Thoracic aorta (tissue), 2 donors: Measurements from ENCODE around the gene KIAA0408. TPM values are rescaled to one million over a fixed set of nuclear protein-coding genes. Genes with fewer than 3 reads are reported as not detected.

Source experiments
- ATAC-seq: fragments of 150-250 bp; one replicate; pipeline ENCODE4 v1.8.0; 2017; ENCODE audit warnings: low read depth; ENCODE audit not compliant: insufficient number of reproducible peaks, low FRiP score
- DNase-seq: peaks from one replicate; pipeline ENCODE4 v3.0.0-alpha.2; 2020; ENCODE audit warnings: low spot score
- H3K27ac ChIP-seq, 2 donors: fragments of 200-600 bp; sonication (generic); 1 replicate in 1 of 2; 2 replicates in 1 of 2; pipeline ENCODE4 v1.5.1; 2016; ENCODE audit warnings: mild to moderate bottlenecking in 2 of 2, moderate library complexity in 2 of 2
- H3K27me3 ChIP-seq: fragments of 200-600 bp; sonication (generic); replicated peaks from 2 replicates; pipeline ENCODE4 v1.6.0; 2016; ENCODE audit warnings: mild to moderate bottlenecking; ENCODE audit not compliant: insufficient read depth
- H3K36me3 ChIP-seq: fragments of 200-600 bp; sonication (generic); one replicate; pipeline ENCODE4 v1.5.1; 2016
- H3K4me1 ChIP-seq, 2 donors: fragments of 200-600 bp; sonication (generic); 1 replicate in 1 of 2; 2 replicates in 1 of 2; pipeline versions ENCODE4 v1.5.1 to v1.6.0; 2016; ENCODE audit warnings: low read depth in 2 of 2, mild to moderate bottlenecking in 1 of 2; ENCODE audit not compliant: control insufficient read depth in 1 of 2
- H3K4me3 ChIP-seq: fragments of 200-600 bp; sonication (generic); 2 replicates; pipeline ENCODE4 v1.5.1; 2016; ENCODE audit warnings: mild to moderate bottlenecking
- H3K9me3 ChIP-seq: fragments of 200-600 bp; sonication (generic); 2 replicates; pipeline ENCODE4 v1.5.1; 2016
- total RNA-seq, 2 donors: library from RNA; depleted of rRNA; stranded (reverse); fragments of >200 nt; gene quantifications; one replicate each; pipeline versions ENCODE4 v1.1.0 to v1.2.3, GENCODE V29; 2016
- TF ChIP-seq, protein P1 (sequence below): fragments of 200-600 bp; sonication (generic); IDR thresholded peaks from one replicate; pipeline ENCODE4 v1.5.1; 2019; ENCODE audit warnings: antibody characterized with exemption

Gene KIAA0408
- total RNA-seq, 2 donors from 2014 or later, result 0.68 to 4.7 TPM

DNA sequence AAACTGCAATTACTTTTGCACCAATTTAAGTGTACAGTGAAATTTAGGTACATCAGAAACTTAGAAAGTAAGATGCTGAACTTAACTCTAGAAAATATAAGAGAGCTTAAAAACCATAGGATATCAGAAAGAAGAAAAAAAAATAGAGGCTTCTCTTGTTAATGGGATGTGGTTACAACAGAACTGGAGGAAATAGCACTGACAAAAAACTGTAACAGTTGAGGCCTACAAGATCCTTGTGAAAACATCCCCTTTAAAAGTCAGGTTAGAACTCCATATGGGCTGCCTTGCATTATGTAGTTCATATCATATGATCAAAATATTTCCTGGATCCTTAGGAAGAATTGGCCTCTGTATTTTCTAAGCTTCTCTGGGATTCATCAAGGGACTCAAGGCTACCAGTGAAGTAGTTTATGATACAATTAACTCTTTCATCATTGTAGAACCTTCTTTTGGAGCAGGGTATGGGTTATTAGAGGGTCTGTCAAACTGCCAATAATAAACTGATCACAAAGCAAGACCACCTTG, 35.1 kb upstream of the KIAA0408 start:
- no peak for DNase-seq
- Histone ChIP-seq H3K36me3 (no peaks in the 10 kb centered on the region), H3K4me1 (no peaks in the 10 kb centered on the region)

DNA sequence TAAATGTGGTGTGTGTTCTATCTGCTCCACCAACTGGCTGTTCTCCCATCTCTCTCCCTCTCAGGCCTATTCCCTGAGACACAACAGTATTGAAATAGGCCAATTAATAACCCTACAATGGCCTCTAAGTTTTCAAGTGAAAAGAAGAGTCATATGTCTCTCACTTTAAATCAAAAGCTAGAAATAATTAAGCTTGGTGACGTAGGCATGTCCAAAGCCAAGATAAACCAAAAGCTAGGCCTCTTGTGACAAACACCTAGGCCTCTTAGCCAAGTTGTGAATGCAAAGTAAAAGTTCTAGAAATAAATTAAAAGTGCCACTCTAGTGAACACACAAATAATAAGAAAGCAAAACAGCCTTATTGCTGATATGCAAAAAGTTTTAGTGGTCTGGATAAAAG, 30.1 kb upstream of the KIAA0408 start:
- TF ChIP-seq, protein P1, sequence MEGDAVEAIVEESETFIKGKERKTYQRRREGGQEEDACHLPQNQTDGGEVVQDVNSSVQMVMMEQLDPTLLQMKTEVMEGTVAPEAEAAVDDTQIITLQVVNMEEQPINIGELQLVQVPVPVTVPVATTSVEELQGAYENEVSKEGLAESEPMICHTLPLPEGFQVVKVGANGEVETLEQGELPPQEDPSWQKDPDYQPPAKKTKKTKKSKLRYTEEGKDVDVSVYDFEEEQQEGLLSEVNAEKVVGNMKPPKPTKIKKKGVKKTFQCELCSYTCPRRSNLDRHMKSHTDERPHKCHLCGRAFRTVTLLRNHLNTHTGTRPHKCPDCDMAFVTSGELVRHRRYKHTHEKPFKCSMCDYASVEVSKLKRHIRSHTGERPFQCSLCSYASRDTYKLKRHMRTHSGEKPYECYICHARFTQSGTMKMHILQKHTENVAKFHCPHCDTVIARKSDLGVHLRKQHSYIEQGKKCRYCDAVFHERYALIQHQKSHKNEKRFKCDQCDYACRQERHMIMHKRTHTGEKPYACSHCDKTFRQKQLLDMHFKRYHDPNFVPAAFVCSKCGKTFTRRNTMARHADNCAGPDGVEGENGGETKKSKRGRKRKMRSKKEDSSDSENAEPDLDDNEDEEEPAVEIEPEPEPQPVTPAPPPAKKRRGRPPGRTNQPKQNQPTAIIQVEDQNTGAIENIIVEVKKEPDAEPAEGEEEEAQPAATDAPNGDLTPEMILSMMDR, result no peak
- no peaks in the 10 kb centered on the region for H3K36me3 ChIP-seq
- DNase-seq (no peak), ATAC-seq (no peak)
- H3K4me1 ChIP-seq, result no peaks in the 10 kb centered on the region
- H3K4me3 ChIP-seq, result no peak overlapping the region
- no peaks in the 10 kb centered on the region for H3K27me3 ChIP-seq
- H3K27ac ChIP-seq, result no peak overlapping the region
- no peaks in the 10 kb centered on the region for H3K9me3 ChIP-seq

More for the DNA sequence above, 35.1 kb upstream of the KIAA0408 start:
- no peak overlapping the region for H3K4me3 ChIP-seq
- no peaks in the 10 kb centered on the region for H3K9me3 ChIP-seq
- ATAC-seq, result no peak
- TF ChIP-seq, protein P1, result no peak
- no peak overlapping the region for H3K27ac ChIP-seq
- no peaks in the 10 kb centered on the region for H3K27me3 ChIP-seq

DNA sequence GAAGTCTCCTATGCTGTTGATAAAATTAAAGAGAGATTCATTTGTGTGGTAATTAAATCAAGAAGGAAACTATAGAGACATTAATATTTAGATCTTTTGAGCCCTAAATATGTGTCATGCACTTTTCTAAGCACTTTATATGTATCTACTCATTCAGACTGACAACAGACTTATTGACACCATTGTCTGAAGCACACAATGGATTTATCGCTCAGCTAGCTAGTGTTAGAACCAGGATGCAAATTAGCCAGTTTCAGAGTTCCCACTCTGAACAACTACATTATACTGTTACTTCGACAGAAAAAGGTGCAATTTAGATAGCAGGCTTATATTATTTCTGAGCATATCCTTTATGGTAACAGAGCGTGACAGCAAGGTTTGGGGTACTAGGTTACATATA, 27.7 kb upstream of the KIAA0408 start:
- ATAC-seq, result no peak

DNA sequence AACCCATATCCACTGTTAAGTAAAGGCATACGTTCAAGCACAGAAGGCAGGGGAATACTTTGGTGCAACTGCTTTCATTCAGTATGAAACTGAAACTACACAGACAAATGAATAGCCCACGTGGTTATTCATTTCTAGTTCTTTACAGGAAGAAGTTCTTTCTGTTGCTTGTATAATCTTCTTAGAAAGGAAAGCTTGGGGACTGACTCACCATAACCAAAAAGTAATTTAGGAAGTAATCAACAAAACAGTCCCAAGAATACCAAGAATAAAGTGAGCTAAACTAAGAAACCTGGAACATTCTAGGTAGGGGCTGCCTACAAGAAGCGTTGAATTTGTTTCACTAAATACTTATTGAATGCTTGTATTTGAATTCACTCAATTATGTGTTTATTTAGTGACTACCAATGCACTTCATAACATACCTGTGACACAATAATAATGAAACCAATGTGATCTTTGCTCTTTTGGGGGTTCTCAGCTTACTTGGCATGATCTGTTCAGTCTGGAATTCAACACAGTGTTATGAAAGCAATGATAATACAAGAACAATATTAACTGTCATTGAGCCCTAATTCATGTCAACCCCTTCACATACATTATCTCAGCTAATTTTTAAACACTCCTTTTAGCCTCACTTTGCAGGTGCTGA, 25.1 kb upstream of the KIAA0408 start:
- peak overlapping the region; percentile 34 for H3K4me3 ChIP-seq
- ATAC-seq, result no peak

More for the DNA sequence above, 27.7 kb upstream of the KIAA0408 start:
- no peaks in the 10 kb centered on the region for H3K36me3 ChIP-seq
- TF ChIP-seq, protein P1, result no peak
- DNase-seq, result no peak
- no peaks in the 10 kb centered on the region for H3K9me3 ChIP-seq
- no peak overlapping the region for H3K27ac ChIP-seq
- H3K27me3 ChIP-seq, result no peaks in the 10 kb centered on the region
- H3K4me3 ChIP-seq, result no peak overlapping the region
- peaks cover 0 to 5% of the 10 kb centered on the region in 2 donors for H3K4me1 ChIP-seq

DNA sequence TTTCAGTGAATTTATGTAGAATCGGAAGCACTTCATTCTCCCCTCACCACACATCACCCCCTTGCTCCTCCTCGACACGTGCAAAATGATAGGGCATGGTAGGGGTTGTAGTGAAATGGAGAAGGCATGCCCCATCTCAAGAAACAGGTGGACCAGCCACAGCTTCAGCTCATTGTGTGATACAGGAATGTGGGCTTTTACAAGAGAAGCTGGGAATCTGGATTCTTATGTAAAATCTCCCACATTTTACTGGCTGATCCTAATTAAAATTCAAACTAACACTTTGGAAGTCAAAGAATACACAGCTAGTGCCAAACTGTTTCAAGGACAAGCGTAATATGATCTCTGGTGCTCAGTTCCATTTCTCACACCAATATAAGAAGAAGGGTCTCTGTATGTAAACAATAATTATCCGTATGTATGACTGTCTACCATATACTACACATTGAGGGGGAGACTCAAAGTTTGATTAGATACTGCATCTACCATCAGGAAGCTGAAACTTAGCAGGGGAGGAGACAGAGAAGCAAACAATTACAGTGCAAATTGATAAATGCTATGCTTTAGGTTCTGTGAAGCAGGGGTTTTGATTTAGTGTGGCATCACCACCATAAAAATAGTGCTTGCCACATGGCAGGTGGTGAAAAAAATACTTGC, 24.3 kb upstream of the KIAA0408 start:
- DNase-seq, result no peak
- TF ChIP-seq, protein P1, result no peak
- Histone ChIP-seq H3K27me3 (no peaks in the 10 kb centered on the region), H3K4me1 (peaks cover 0 to 14% of the 10 kb centered on the region in 2 donors), H3K36me3 (no peaks in the 10 kb centered on the region), H3K9me3 (no peaks in the 10 kb centered on the region), H3K4me3 (peak overlapping the region; percentile 34), H3K27ac (no peak overlapping the region)
- ATAC-seq, result no peak

More for the DNA sequence above, 25.1 kb upstream of the KIAA0408 start:
- Histone ChIP-seq H3K27ac (no peak overlapping the region), H3K27me3 (no peaks in the 10 kb centered on the region), H3K9me3 (no peaks in the 10 kb centered on the region), H3K4me1 (peaks cover 0 to 14% of the 10 kb centered on the region in 2 donors), H3K36me3 (no peaks in the 10 kb centered on the region)
- TF ChIP-seq, protein P1, result no peak
- no peak for DNase-seq
